Upper lobe of left lung (tissue), 4 donors: ENCODE measurements around the gene LRRC56.

Experiments used
- CTCF ChIP-seq, 6 experiments: fragments of 450-650 bp in 4 of 6; fragments of 200-600 bp in 2 of 6; sonication (generic) in 2 of 6; IDR thresholded peaks; one replicate each; pipeline ENCODE4 v1.5.1; 2016 to 2019; ENCODE audit warnings: antibody characterized with exemption in 6 of 6
- EP300 ChIP-seq, 4 donors: sonication (generic); formaldehyde crosslinking; IDR thresholded peaks; one replicate each; pipeline ENCODE4 v1.5.1; 2017; ENCODE audit warnings: antibody characterized with exemption in 4 of 4, control low read depth in 2 of 4
- POLR2A ChIP-seq, 4 donors: fragments of 450-650 bp; IDR thresholded peaks; one replicate each; pipeline ENCODE4 v1.5.1; 2016 to 2017; ENCODE audit warnings: antibody characterized with exemption in 4 of 4, mild to moderate bottlenecking in 2 of 4
- POLR2AphosphoS5 ChIP-seq, 2 donors: sonication (generic); formaldehyde crosslinking; IDR thresholded peaks; one replicate each; pipeline ENCODE4 v1.5.1; 2017; ENCODE audit warnings: antibody characterized with exemption in 2 of 2

DNA sequence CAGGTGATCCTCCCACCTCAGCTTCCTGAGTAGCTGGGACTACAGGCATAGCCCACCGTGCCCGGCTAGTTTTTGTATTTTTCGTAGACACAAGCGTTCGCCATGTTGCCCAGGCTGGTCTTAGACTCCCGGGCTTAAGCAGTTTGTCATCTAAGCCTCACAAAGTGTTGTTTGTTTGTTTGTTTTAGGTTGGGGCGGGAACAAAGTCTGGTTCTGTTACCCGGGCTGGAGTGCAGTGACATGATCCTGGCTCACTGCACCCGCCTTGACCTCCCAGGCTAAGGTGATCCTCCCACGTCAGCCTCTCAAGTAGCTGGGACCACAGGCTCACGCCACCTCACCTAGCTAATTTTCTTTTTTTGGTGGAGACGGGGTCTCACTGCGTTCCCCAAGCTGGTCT, 65.8 kb downstream of the LRRC56 start:
- TF ChIP-seq CTCF (IDR thresholded peaks at IDR 0.05) (no peak), POLR2A (IDR thresholded peaks at IDR 0.05) (no peak), EP300 (IDR thresholded peaks at IDR 0.05) (no peak), POLR2AphosphoS5 (IDR thresholded peaks at IDR 0.05) (no peak)
